GM12875 (cell line): ENCODE measurements around the gene COQ5.

Source experiments
- H3K4me3 ChIP-seq: one replicate; pipeline ENCODE4 v1.5.1; 2011; ENCODE audit warnings: low read depth, low read length, control low read depth
- CTCF ChIP-seq: IDR thresholded peaks from 2 replicates; pipeline ENCODE4 v1.5.1; 2011; ENCODE audit warnings: low read depth, mild to moderate bottlenecking, control low read depth, inconsistent platforms, low read length, moderate library complexity, borderline replicate concordance; ENCODE audit not compliant: insufficient read depth

Gene COQ5

GRCh38 chr12:120465756-120466155, 63.2 kb downstream of the COQ5 start:
- TF ChIP-seq CTCF, result no peak
- no peak overlapping the region for H3K4me3 ChIP-seq

GRCh38 chr12:120463712-120464111, 65.2 kb downstream of the COQ5 start:
- no peak for TF ChIP-seq CTCF
- H3K4me3 ChIP-seq, result no peak overlapping the region

- no peak for TF ChIP-seq CTCF
- no peak overlapping the region for H3K4me3 ChIP-seq
Measured at GRCh38 chr12:120462099-120462640, 66.8 kb downstream of the COQ5 start.

GRCh38 chr12:120460157-120460556, 68.8 kb downstream of the COQ5 start:
- H3K4me3 ChIP-seq, result no peak overlapping the region
- TF ChIP-seq CTCF, result no peak

GRCh38 chr12:120457133-120457532, 71.8 kb downstream of the COQ5 start:
- TF ChIP-seq CTCF, result peak; percentile 42; the same call in 1 of the 2 replicates
- H3K4me3 ChIP-seq, result no peak overlapping the region

GRCh38 chr12:120455302-120455701, 73.7 kb downstream of the COQ5 start:
- no peak overlapping the region for H3K4me3 ChIP-seq
- TF ChIP-seq CTCF, result no peak

GRCh38 chr12:120453977-120454376, 75.0 kb downstream of the COQ5 start:
- peak; percentile 62 for TF ChIP-seq CTCF
- no peak overlapping the region for H3K4me3 ChIP-seq
